Activated gamma-delta T cell treated with Interleukin-2 at 50 U/mL for 16 hours (primary cell): Measurements from ENCODE around the gene ESYT2.

Experiments
- DNase-seq: peaks from one replicate; pipeline ENCODE4 v3.0.0-alpha.2; 2020

Gene ESYT2

DNA sequence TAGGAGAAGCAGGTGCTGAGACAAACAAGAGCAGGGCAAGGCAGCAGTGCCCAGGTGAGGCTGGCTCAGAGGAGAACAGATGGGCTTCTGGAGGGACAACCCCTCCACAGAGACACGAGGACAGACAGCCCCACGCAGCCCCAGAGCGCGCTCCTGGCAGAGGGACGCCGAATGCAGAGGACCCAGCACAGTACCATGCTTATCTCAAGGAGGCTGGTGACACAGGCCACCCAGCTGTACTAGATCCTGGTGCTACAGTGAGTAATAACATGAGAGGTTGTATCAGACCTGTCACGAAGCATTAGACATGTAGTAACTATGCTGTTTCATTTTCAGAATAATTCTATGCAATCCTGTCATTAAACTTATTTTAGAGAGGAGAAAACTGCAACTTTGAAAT is 64.3 kb downstream of the ESYT2 start:
- no peak for DNase-seq

DNA sequence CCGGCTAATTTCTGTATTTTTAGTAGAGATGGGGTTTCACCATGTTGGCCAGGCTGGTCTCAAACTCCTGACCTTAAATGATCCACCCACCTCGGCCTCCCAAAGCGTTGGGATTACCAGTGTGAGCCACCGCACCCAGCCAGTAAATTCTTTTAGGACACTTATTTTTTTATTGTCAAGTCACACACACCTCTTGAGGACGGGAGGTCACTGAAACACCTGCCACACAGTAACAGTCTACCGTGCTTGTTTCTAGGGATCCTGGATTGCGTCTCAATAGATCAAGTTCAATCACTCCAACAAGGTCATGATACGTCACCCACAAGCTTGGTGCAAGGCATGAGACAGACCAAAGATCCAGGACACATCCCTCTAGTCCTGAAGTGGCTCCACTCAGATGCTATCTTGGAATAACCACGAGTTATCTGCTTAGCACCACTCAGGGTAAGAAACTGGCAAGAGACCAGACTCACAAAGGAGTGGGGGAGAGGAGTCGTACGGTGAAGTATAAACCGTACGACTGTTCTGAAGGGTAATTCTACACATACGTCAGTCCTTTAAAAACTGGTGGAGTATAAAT is 65.8 kb downstream of the ESYT2 start:
- no peak for DNase-seq

GRCh38 chr7:158761945-158762344 is 67.4 kb downstream of the ESYT2 start:
- no peak for DNase-seq

GRCh38 chr7:158760936-158761335 is 68.4 kb downstream of the ESYT2 start:
- no peak for DNase-seq

DNA sequence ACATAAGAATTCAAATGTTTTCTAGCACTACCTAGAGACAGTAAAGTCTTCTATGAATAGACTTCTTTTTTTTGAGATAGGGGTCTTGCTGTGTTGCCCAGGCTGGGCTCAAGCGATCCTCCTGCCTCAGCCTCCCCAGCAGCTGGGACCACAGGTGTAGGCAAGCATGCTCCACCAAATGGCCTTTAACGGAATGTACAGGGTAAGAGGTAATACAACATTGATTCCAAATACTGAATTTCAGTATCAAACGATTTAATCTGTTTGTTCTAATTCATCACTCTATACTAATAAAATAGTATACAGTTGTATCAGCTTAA is 68.9 kb downstream of the ESYT2 start:
- DNase-seq = no peak

DNA sequence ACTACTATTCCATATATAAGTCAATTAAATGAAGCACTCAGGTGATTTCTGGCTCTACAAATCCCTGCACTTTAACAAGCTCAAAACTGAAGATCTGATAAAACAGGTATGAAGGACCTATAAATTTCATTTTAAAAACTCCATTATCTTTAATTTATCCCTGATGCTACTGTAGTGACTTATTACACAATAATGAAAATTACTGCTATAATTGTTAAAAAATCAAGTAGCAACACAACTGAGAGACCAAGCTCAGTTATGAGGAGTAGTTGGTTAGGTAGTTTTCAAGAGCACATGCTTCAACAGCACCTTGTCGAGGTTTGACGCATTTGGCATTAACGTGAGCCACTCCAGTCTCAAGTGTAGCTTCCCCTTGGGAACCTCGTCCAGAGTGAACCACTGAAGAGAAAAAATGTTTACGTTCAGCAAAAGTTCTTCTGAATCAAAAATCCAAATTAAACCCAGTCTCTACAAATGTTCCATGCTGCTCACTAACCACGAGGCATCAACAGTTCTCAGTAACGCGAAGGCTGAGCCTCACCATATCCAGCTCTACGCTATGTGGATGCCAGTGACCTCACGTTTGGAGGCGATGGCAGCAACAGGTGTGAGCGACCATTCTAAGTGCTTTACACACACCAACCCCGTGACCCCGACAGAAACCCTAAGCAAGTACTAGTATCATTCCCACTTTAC is 69.4 kb downstream of the ESYT2 start:
- no peak for DNase-seq

DNA sequence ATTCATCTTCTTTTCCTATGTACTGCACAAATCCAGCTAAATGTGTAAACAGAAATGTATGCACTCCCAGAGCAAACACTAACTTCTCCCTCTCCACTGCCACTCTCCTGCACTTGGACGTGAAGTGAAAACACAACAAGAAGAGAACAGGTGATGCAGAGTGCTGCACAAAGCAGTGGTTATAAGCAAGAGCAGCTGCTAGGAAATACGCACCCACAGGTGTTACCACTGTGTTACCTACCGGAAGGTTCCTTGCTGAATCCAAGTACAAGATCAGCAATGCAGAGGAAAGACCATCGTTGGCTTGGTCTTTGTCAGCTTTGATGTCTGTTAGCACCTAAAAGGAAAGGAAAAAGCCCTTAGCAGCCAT is 70.1 kb downstream of the ESYT2 start:
- no peak for DNase-seq

GRCh38 chr7:158758586-158759244 is 70.6 kb downstream of the ESYT2 start:
- no peak for DNase-seq

GRCh38 chr7:158757404-158757989 is 71.8 kb downstream of the ESYT2 start:
- DNase-seq = no peak

- no peak for DNase-seq
These were observed 74.4 kb downstream of the ESYT2 start for GRCh38 chr7:158754746-158755444.

DNA sequence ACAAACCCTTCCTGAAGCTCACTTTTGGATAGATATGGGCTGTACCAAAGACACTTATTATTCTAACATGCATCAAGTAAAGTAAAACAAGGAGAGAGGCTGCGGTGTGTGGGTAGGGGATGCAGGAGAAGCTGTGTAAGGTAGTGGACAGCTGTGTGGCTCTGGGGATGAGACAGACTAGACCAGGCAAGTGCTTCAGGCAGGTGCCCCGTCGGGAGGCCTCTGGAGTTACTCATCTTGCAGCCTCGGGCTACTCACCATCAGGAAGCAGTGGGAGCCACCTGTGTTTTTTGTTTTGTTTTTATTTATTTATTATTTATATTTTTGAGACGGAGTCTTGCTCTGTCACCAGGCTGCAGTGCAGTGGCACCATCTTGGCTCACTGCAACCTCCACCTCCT is 75.4 kb downstream of the ESYT2 start:
- DNase-seq = no peak

DNA sequence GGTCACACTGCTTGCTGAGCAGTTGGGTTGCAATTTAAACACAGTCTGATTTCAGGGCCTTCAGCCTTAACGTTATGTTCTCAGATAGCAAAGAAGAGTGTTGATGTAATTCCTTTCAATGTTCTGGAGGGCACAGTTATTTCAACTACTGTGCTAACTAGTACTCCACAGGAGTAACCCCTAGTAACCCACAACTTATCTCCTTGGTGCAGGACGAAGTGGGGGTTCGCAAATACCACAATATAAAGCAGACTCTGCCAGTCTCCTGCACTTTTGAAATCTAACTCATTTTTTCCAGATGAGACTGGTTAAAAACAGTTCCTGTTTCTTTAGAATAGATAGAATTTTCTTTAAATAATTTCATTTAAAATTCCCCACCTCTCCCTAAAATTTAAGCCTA is 77.6 kb downstream of the ESYT2 start:
- DNase-seq = no peak

DNA sequence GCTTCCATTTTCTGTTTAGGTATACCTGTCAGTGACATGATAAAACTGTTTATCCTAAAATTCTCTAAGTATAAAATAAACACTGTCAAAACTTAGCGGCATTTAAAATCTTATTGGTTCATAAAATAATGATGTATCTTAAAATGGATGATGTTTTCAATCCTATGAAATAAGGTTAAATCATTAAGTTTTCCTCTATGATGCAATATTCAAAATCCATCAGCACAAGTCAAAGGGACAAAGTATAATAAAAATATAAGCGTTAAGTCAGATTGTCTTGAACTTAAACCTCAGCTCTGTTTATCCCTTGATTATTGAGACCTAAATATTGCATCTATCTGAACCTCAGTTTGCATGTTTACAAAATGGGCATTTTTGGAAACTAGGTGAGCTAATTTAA is 78.1 kb downstream of the ESYT2 start:
- no peak for DNase-seq

GRCh38 chr7:158750702-158751101 is 78.6 kb downstream of the ESYT2 start:
- DNase-seq = no peak

DNA sequence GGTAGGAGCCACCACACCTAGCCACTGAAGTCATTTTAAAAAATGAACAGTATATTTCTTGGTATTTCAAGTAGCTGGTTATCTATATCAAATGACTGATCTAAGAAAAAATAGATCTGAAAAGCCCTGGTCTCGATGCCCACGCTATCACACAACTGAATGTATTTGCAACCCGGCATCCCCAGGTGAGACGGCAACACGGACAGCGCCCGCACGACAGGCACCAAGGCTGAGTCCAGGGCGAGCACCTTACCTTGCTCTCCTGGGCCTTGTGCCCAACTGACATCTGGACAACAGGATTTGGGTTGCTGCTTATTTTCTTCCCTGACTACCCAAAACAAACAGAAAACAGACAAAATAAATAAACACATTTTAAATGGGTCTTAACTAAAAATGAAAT is 79.9 kb downstream of the ESYT2 start:
- DNase-seq = no peak

DNA sequence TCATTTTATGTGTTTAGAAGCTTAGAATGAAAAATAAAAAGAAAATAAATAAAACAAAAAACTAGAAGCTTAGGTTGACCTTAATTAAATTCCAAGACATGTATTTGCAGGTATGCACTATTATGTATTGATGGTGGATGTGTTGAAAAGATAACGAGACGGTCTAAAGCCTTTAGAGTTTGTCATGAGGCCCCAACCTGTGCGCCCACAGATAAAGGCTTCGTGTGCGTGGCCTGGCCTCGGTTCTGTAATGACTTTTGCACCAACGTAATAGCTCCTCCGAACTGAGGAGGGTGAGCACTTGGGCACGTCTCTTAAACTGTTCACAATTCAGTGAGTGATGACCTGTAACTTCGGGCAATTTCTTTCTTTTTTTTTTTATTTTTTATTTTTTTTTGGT is 81.0 kb downstream of the ESYT2 start:
- DNase-seq = no peak

DNA sequence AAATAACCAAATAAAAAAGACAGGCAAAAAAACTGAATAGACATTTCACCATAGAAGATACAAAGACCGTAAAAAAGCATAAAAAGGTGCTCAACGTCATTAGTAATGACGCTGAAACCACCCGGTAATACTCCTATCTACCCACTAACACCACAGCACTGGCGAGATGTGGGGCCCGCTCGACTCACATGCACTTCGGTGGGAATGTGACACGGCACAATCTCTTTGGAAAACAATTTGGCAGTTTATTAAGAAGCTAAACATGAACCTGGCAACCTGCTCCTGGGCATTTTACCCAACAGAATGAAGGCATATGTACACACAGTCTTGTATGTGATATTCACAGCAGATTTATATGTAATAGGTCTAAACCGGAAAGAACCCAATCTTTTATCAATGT is 81.9 kb downstream of the ESYT2 start:
- no peak for DNase-seq

DNA sequence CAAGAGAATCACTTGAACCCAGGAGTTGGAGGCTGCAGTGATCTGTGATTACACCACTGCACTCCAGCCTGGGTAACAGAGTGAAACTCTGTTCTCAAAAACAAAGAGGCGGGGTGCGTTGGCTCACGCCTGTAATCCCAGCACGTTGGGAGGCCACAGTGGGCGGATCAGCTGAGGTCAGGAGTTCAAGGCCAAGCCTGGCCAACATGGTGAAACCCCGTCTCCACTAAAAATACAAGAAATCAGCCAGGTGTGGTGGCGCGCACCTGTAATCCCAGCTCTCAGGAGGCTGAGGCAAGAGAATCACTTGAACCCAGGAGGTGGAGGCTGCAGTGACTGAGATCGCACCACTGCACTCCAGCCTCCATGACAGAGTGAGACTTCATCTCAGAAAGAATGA is 82.4 kb downstream of the ESYT2 start:
- no peak for DNase-seq

DNA sequence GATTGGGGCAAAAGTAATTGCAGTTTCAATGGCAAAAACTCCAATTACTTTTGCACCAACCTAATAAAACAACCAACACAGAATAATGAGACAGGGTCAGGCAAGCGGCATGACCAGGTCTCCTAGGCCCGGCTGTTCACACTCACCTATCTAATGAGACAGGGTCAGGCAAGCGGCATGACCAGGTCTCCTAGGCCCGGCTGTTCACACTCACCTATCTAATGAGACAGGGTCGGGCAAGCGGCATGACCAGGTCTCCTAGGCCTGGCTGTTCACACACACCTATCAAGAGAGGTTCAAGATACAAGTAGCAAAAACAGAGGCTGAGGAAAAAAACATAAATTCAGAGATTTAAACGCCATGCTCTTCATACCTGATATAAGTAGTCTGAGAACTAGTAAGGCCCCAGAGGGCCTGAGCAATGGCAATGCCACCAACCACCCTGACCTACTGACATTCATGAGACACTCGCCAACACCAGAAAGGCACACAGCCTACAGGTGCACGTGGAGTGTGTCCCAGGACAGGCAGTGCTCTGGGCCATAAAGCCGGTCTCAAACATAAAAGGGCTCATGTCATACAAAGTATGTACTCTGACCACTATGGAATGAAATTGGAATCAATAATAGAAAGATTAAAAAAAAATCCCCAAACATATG is 84.1 kb downstream of the ESYT2 start:
- no peak for DNase-seq

GRCh38 chr7:158744070-158744469 is 85.2 kb downstream of the ESYT2 start:
- no peak for DNase-seq

DNA sequence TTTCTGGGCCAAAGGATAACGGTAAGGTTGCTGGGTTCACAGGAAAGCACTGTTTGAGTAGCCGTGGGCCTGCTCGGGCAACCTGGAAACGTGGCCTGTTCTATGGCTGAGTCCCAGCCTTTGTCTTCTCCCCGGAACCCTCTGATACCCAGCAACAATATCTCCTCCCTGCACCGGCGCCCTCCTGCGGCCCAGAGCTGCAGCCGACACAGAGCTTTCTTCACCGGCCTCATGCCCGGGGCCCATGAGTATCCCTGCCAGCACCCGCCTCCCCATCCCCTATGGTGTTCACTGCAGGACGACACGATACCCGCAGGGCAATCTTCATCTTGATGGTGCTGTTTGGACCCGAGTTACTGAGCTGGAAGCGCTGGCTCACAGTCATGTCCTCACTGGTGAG is 86.1 kb downstream of the ESYT2 start:
- no peak for DNase-seq

DNA sequence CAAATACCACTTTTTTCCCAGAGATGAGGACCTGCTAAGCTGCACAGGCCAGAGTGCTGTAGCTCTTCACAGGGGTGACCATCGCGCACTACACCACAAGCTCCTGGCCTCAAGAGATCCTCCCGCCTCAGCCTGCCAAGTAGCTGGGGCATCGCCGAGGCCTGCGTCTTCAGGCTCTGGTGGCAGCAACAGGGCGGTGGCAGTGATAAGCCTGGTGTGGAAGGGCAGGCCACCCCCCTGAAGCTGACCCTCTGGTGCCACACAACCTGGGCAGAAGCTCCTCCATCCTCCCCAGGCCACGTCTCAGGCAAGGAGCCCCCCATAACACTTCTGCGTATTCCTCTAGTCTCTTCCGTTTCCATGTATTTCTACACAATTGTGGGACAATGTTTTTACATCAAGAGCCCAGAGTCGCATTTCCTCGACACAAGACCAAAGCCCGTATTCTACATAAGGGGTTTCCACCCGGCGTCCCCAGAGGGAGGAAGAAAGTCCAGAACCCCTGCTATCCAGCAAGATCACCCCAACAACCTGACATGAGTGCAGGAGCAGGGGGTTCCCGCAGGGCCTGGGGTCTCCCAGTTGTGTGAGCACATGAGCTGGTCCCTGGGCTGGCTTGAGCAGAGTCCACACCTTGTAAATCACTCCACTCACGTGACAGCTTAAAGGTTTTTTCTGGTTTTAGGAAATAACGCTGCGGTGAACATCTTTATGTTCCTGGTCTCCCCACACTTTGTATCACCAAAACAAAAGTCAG is 87.1 kb downstream of the ESYT2 start:
- no peak for DNase-seq

- DNase-seq = no peak
These were observed 88.0 kb downstream of the ESYT2 start for GRCh38 chr7:158741294-158741666.
